ENCODE results near the gene CYP27C1. TPM values are rescaled to one million over a fixed set of nuclear protein-coding genes. Genes with fewer than 3 reads are reported as not detected.

CYP27C1 gene
- total RNA-seq, 2 donors from 2014 or later, result 0.19 TPM; not detected in 1

DNA sequence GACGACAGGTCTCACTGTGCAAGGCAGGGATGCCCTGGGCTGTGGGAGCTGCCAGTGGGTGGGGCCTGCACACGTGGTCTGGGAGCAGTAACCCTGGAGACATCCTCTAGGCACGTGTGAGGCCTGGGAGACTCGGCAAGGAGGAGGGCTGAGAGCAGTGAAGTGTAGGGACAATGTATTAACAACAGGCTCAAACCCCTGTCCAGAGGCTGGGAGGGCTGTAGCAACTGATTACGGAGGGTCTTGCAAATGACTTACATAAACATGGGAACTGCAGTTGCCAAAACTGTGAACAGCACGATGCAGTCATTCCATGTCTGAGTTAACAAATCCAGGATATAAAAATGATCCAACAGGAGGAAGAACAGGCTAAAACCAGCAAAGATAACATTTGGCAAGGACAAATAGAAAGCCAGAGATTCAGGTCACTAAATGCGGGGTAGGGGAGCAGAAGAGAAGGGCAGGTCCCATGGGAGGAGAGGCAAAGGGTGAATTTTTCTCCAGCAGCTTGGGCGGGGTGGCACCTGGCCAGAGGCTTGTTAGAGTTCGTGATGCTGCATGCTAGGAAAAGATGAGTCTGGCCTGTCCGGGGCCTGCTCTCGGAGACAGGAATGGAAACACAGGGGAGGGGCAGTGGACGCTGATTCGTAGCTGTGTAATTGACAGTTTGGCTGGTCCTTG is 44.9 kb downstream of the CYP27C1 start:
- Histone ChIP-seq H3K36me3 (no peaks in the 10 kb centered on the region), H3K4me1 (peaks cover 4% of the 10 kb centered on the region), H3K9ac (ENCODE audit: low read depth in 2 of 2, low read length in 2 of 2) (no peak overlapping the region), H3K27ac (peak overlapping the region; percentile 67), H3K27me3 (no peaks in the 10 kb centered on the region), H3K9me3 (no peaks in the 10 kb centered on the region), H3K4me3 (no peak overlapping the region)
- intact Hi-C loops (cut with DNase I), result loop anchor here (10.0 kb wide), 1 partner anchor 110 kb away; no protein-coding TSS in a partner anchor
- TF ChIP-seq CTCF (IDR thresholded peaks at IDR 0.05), result no peak
- peak; percentile 46 for DNase-seq

GRCh38 chr2:127174640-127175039 is 45.5 kb downstream of the CYP27C1 start:
- intact Hi-C loops (cut with DNase I), result loop anchor here (10.0 kb wide), 1 partner anchor 110 kb away; no protein-coding TSS in a partner anchor
- Histone ChIP-seq H3K9me3 (no peaks in the 10 kb centered on the region), H3K27me3 (no peaks in the 10 kb centered on the region), H3K36me3 (no peaks in the 10 kb centered on the region), H3K4me3 (no peak overlapping the region), H3K9ac (ENCODE audit: low read depth in 2 of 2, low read length in 2 of 2) (no peak overlapping the region), H3K4me1 (peaks cover 4% of the 10 kb centered on the region), H3K27ac (peak overlapping the region; percentile 67)
- no peak for DNase-seq
- TF ChIP-seq CTCF (IDR thresholded peaks at IDR 0.05), result no peak

DNA sequence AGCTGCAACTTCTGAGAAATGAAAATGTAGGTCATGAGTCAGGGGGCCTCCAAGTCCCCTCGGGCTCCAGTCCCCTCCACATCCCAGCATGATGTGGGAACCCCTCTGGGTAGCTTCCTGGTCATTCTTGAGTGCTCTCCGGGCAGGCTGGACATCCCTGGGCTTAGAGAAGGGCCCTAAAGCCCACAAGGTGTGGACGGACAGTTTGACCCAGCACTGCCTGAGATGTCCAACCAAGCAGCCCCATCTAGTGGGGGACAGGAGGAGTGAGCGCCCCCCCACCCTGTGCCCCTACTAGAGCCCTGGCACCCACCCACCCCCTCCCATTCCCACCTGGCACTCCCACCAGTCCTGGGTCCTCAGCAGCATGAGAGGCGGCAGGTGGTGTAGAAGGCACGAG is 46.0 kb downstream of the CYP27C1 start:
- TF ChIP-seq CTCF (IDR thresholded peaks at IDR 0.05), result no peak
- Histone ChIP-seq H3K27ac (no peak overlapping the region), H3K9ac (ENCODE audit: low read depth in 2 of 2, low read length in 2 of 2) (no peak overlapping the region), H3K27me3 (no peaks in the 10 kb centered on the region), H3K36me3 (no peaks in the 10 kb centered on the region), H3K9me3 (no peaks in the 10 kb centered on the region), H3K4me3 (no peak overlapping the region), H3K4me1 (peaks cover 4% of the 10 kb centered on the region)
- intact Hi-C loops (cut with DNase I), result loop anchor here (10.0 kb wide), 1 partner anchor 109 kb away; no protein-coding TSS in a partner anchor
- no peak for DNase-seq

- Histone ChIP-seq H3K27me3 (no peaks in the 10 kb centered on the region), H3K36me3 (no peaks in the 10 kb centered on the region), H3K27ac (no peak overlapping the region), H3K9ac (ENCODE audit: low read depth in 2 of 2, low read length in 2 of 2) (no peak overlapping the region), H3K4me3 (no peak overlapping the region), H3K9me3 (no peaks in the 10 kb centered on the region), H3K4me1 (peaks cover 4% of the 10 kb centered on the region)
- DNase-seq, result no peak
- TF ChIP-seq CTCF (IDR thresholded peaks at IDR 0.05), result no peak
- intact Hi-C loops (cut with DNase I), result loop anchor here (10.0 kb wide), 1 partner anchor 108 kb away; no protein-coding TSS in a partner anchor
Observed at GRCh38 chr2:127173057-127173456, 47.0 kb downstream of the CYP27C1 start.

GRCh38 chr2:127172306-127172705 is 47.8 kb downstream of the CYP27C1 start:
- H3K27ac ChIP-seq, result no peak overlapping the region
- no peak overlapping the region for H3K4me3 ChIP-seq
- DNase-seq, result no peak
- H3K27me3 ChIP-seq, result no peaks in the 10 kb centered on the region
- H3K9ac ChIP-seq (ENCODE audit: low read depth in 2 of 2, low read length in 2 of 2), result no peak overlapping the region
- no peaks in the 10 kb centered on the region for H3K9me3 ChIP-seq
- TF ChIP-seq CTCF (IDR thresholded peaks at IDR 0.05), result no peak
- peaks cover 4% of the 10 kb centered on the region for H3K4me1 ChIP-seq
- intact Hi-C loops (cut with DNase I), result loop anchor here (10.0 kb wide), 1 partner anchor 108 kb away; no protein-coding TSS in a partner anchor
- H3K36me3 ChIP-seq, result no peaks in the 10 kb centered on the region

Data from colonic mucosa (tissue), 4 donors.